GM18508 (cell line): Measurements from ENCODE around the gene NUP153.
"Not testable (repeated sequence)": the region's sequence is repeated elsewhere in the genome, so short reads cannot be mapped to it uniquely, and the experiment has no call there.

Experiments used
- ATAC-seq: cut with Tn5 transposase; IDR thresholded peaks from one replicate; pipeline ENCODE4 v1.9.1; 2021; ENCODE audit warnings: moderate number of reproducible peaks; ENCODE audit not compliant: insufficient read depth, unreplicated experiment

The NUP153 gene

DNA sequence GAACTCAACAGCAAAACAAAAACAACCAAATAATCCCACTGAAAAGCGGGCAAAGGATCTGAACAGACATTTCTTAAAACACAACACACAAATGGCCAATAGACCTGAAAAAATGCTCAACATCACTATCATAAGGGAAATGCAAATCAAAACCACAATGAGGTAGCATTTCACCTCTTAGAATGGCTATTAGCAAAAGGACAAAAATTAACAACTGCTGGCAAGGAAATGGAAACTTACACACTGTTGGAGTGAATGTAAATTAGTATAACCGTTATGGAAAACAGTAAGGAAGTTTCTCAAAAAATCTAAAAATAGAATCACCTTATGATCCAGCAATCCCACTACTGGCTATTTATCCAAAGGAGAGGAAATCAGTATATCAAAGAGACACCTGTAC, 85.7 kb downstream of the NUP153 start:
- ATAC-seq = peak; percentile 56

DNA sequence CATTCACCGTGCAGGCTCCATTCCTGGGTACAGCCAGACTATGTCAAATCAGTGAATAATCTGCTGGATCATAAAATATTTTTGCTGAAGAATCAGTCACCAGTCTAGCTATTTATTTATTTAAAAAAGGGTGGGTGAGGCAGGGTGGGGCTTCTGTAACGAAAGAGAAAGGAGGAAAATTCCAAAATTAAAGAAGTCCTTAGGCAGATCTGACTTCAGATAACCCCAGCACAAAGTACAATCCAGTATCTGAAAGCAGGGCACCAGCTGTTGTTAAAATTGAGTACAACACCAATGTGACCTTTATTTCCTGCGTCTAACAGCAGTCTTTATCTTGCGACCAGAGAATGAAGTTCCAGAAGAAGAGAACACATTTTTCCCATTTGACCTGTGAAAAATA, 90.9 kb downstream of the NUP153 start:
- ATAC-seq = no peak

DNA sequence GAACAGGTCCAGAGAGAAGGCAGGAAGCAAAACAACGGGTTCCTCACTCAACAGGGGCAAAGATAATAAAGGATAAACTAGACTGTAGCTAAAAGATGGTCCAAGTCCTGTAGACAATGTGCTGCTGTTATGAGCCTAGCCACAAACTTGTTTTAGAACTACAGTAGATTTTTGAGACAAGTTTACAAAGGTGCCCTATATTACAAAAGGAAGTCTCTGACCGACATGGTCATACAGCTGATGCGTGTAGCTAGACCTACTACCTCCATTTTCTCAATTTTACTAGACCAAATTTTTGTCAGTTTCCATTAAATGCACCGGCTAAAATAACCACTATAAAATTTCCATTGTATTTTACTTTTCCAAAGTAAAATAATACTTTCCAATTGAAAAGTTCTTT, 94.7 kb downstream of the NUP153 start:
- ATAC-seq = no peak

DNA sequence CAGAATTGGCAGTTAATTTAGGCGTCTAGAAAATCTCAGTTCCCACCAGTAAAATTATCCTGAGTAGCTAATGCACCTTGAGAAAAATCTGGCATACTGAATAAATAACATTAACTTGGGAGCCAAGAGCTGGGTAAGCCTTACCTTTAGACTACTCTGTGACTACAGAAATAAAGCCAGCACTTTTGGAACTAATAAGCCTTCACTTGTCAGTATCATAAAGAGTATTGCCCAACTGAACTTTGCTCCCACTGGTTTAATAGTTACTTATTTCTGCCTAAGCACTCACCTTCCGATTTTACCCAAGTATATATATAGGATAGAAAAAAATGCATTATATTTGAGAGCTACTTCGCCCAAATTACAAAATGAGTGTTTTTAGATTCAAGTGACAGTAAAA, 95.9 kb downstream of the NUP153 start:
- no peak for ATAC-seq

DNA sequence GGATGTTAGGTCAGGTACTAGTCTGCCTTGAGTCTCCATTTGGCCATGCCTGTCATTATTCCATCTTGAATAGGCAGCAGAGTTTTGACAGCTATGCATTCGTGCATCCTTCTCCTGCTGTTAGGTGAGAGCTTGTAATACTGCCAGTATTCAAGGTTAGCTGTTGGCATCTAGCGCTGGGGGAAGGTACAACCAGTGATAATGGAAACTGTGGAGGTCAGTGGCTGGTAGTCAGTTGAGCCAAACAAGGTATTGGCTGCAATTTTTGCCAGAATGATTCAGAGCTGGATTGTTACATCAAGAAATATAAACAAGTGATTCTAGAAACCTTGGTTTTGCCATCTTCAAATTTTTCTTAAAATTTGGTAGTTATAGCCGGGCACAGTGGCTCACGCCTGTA, 100.1 kb downstream of the NUP153 start:
- ATAC-seq = no peak

DNA sequence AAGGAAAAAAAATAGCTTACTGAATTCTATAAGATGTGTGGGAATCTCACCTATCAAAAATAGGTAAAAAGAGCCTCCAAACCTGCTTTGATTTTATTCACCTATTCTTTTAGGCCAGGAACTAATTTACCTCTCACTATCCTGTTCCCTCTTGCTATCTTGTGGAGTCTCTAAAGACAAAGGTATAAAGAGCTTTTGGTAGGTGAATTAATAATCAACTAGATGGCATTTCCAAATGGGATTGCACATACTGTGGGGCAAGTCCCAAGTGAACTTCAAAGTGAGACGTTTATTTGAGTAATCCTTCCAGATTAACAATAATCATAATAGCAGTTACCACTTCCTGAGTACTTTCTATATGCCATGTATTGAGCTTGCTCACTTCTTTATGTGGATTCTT, 103.8 kb downstream of the NUP153 start:
- ATAC-seq = no peak

DNA sequence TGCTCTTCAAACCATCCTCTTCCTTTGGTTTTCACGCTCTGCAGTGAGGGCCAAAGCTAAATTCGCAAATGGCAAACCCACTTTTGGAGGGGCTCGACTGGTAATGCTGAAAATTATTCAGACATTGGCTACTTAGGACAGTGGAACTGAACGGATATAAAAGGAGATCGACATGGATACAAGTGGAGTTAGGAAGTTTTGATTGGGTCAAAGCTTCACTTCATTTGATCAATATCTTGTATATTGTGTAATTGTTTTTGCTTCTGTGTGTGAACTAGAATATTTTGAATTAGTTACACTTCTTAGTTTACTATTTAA, 105.4 kb downstream of the NUP153 start:
- ATAC-seq = no peak

DNA sequence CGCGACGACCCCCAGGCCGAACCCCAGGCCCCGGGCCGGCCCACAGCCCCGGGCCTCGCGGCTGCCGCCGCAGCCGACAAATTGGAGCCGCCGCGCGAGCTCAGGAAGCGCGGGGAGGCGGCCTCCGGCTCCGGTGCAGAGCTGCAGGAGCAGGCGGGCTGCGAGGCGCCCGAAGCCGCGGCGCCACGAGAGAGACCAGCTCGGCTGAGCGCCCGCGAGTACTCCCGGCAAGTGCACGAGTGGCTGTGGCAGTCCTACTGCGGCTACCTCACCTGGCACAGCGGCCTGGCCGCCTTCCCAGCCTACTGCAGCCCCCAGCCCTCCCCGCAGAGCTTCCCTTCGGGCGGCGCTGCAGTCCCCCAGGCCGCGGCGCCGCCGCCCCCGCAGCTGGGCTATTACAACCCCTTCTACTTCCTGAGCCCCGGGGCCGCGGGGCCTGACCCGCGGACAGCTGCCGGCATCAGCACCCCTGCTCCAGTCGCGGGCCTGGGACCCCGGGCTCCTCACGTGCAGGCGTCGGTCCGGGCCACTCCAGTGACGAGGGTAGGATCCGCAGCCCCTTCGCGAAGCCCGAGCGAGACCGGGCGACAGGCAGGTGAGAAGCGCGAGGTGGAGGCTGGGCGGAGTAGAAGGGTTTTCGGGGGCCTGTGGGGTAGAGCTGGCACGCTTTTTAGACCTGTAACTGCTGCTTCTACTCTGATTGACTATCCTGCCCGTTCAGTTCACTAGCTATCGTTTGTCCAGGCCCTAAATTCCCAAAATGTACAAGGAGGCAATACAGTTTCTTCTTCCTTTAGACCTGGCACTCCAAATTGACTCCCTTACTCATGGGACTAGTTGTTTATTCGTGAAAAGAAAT, 106.0 kb downstream of the NUP153 start:
- ATAC-seq = peak; percentile 31

DNA sequence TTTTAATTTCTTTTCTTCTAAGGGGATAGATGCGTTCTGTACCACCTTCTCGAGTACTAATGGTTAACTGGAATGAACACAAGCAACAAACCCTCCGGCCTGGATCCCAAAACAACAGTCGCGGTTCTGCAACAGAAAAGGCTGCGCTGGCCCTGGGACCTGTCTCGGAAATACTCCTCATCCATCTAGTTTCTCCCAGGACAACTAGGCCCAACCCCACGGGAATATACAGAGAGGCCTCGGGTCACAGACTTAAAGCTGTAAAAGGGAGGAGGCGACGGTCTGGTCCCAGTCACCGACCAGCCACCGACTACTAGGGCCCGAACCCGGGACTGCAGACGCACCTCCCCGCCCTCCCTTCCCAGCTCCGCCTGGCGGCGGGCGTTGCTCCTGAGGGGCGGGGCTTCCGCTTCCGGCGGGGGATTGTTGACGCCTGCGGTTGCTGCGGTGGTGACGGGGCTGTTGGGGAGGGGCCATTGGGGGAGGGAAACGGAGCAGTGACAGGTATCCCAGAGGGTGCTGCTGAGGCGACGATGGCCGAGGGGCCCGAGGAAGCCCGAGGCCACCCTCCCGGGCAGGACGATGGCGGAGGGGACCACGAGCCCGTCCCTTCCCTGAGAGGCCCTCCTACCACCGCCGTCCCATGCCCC, 106.7 kb downstream of the NUP153 start, which contains the start of gene FAM8A1:
Gene FAM8A1 (plus strand): TSS at position 426 of the 650 bp plus-strand sequence. CDS start 108 bp downstream, at position 534.
- peak; percentile 51 for ATAC-seq

DNA sequence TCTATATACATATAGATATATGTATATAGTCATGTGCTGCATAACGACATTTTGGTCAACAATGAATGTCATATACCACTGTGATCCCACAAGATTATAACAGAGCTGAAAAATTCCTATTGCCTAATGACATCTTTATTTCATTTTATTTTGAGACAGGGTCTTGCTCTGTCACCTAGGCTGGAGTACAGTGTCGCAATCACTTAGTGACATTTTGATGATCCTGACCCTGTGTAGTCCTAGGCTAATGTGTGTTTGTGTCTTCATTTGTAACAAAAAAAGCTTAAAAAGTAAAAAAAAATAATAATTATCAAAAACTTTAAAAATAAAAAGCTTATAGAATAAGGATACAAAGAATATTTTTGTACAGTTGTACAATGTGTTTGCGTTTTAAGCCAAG, 110.6 kb downstream of the NUP153 start:
- ATAC-seq = no peak

DNA sequence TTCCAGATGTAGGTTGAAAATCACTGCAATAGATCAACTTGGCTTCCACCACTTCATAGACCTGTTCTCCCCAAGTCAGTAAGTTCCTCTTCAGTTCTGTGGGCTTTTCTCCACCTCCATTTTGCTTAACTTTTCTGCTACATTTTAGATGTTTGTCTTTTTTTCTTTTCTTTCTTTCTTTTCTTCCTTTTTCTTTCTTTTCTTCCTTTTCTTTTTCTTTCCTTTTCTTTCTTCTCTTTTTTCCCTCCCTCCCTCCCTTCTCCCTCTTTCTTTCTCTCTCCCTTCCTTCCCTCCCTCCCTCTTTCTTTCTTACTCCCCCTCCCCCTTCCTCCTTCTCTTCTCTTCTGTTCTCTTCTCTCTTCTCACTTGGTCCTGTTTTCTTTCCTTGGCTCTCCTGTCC, 113.5 kb downstream of the NUP153 start:
- no peak for ATAC-seq

DNA sequence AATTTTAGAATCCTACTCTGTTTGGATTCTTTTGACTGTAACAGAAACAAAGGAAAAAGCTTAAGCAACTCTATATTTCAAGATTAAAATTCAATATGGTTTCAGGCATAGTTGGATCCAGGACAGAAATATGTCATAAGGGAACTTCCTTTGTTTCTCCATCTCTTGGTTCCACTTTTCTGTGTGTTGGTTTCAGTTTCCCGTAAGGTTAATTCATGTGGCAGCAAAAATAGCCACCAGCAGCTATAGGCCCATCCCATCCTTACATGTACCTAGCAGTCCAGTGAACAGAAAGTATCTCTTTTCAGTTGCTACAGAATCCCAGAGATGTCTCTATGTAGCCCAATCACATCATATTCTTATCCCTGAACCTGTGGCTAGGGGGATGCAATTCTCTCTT, 115.4 kb downstream of the NUP153 start:
- ATAC-seq = no peak

DNA sequence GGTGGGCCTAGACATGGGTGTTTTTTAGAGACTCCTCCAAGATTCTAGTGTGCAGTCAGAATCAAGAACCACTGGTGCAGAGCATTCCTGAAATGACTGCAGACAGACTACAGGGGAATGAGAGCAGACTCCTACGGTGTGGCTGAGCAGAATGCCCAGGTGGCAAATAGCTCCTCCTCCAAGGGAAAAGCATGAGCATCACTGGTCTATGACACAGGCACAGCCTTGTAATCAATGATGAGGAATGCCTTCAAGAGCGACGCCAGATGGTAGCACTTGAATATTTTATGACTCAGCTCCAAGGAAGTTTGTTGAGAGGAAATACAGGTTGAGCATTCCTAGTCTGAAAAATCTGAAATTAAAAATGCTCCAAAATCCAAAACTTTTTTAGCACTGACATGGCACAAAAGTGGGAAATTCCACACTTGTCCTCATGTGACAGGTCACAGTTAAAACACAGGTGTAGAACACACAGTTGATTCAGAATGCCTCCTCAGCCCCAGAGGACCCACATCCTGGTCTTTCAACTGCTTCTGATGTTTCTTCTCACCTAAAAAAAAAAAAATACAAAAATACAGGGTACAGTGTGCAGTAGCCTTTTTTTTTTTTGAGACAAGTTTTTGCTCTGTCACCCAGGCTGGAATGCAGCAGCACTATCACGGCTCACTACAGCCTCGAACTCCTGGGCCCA, 117.2 kb downstream of the NUP153 start:
- ATAC-seq = no peak

DNA sequence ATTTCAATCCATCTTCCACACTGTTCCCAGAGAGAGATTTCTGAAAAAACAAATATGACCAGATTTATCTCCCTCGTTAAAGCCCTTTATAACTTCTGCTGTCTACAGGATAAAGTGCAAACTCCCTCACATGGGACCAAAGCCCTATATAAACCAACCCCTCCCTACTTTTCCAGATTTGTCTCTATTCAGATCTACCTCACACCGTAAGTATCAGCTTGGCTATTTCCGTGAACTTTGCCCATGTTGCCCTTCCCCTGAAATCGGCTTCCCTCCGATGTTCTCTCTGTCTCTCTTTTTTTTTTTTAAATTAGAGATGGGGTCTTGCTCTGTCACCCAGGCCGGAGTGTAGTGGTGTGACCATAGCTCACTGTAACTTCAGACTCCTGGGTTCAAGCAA, 118.7 kb downstream of the NUP153 start:
- ATAC-seq = no peak

DNA sequence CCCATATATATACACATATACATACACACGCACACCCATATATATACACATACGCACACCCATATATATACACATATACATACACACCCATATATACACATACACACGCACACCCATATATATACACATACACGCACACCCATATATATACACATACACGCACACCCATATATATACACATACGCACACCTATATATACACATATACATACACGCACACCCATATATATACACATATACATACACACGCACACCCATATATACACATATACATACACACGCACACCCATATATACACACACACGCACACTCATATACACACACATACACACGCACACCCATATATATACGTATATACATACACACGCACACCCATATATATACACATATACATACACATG, 120.1 kb downstream of the NUP153 start:
- ATAC-seq = not testable (repeated sequence)

DNA sequence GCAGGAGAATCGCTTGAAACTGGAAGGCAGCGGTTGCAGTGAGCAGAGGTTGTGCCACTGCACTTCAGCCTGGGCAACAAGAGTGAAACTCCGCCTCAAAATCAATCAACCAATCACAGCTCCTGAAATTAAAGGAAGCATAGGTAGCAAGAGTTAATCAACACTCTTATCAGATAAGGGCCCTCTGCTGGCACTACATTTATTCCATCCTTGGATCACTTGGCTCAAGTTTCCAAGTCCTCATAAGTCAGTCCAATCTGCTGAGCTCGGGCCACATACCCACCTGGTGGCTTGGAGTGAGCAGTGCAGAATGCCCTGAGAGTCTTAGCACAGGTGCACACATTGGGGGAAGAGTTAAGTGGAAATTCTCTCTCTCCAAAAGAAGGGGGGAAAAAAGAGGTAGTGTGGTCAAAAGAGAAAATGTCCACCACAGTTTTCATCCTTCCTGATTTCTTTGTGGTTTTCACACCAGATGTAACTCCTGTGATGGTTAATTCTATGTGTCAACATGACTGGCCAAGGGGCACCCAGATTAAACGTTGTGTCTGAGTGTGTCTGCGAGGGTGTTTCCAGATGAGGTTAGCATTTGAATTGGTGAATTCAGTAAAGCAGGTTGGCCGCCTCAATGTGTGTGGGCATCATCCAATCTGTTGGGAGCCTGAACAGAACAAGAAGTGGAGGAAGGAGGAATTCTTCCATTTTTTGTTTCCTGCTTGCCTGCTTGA, 120.8 kb downstream of the NUP153 start:
- no peak for ATAC-seq

DNA sequence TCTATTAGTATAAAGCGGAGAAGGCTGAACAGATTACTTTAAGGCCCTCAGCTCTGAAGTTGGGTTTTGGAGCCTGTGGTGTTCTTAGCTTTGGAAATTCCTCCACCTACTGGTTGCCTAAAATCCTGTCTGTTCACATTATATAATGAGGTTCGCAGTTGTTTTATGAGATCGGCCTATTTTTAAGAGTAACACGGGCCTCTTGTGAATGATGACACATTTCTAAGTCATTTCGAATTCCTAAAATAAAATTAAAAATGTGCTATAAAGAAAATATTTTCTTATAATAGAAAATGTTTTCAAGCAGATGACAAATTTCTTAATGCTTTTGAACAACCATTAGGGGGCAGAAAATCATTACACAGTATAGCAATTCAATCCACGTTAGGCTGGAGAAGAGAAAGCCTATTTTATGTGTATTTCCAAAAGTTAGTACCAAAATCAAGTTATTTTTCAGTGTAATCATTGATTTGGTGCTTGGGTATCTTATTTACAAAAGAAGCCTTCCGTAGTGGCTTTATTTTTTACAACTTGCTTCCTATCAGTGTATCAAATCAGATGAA, 122.4 kb downstream of the NUP153 start:
- ATAC-seq = no peak

DNA sequence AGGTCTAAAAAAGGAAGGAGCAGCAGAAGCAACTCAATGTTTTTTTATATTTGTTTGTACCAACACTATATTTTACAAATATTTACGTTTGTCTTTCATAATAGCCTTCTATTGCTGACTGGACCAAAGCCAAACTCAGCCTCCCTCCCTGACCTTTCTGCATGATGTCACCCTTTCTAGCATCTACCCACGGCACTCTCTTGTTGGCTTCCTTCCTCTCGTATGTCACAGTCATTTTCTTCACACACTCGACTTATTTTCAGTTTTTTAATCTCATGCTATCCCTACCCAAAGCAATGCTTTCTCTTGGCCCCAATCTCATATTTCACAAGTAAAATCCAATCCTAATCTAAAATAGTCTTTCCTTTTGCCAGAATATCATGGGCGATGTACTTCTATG, 122.9 kb downstream of the NUP153 start:
- ATAC-seq = no peak

DNA sequence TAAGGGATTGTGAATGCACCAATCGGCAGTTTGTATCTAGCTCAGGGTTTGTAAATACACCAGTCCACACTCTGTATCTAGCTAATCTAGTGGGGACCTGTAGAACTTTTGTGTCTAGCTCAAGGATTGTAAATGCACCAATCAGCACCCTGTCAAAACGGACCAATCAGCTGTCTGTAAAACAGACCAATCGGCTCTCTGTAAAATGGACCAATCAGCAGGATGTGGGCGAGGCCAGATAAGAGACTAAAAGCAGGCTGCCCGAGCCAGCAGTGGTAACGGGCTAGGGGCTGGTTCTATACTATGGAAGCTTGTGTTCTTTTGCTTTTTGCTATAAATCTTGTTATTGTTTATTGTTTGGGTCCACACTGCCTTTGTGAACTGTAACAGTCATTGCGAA, 125.4 kb downstream of the NUP153 start:
- ATAC-seq = not testable (repeated sequence)

DNA sequence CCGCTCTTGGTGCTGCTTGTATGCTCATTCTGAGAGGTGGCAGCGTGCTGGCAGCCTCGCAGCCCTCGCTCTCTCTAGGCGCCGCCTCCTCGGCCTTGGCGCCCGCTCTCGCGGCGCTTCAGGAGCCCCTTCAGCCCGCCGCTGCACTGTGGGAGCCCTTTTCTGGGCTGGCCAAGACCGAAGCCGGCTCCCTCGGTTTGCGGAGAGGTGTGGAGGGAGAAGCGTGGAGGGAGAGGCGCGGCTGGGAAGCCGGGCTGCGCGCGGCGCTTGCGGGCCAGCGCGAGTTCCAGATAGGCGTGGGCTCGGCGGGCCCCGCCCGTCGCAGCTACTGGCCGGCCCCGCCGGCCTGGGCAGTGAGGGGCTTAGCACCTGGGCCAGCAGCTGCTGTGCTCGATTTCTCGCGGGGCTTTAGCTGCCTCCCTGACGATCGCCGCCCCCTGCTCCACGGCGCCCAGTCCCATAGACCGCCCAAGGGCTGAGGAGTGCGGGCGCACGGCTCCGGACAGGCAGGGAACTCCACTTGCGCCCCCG, 126.1 kb downstream of the NUP153 start:
- ATAC-seq = no peak
